NK-92 (cell line): ENCODE results near the gene MFN1.

Experiments
- DNase-seq: peaks from one replicate; lab custom pipeline; 2025; ENCODE audit not compliant: unreplicated experiment; lab: John Stamatoyannopoulos, UW

The MFN1 gene

DNA sequence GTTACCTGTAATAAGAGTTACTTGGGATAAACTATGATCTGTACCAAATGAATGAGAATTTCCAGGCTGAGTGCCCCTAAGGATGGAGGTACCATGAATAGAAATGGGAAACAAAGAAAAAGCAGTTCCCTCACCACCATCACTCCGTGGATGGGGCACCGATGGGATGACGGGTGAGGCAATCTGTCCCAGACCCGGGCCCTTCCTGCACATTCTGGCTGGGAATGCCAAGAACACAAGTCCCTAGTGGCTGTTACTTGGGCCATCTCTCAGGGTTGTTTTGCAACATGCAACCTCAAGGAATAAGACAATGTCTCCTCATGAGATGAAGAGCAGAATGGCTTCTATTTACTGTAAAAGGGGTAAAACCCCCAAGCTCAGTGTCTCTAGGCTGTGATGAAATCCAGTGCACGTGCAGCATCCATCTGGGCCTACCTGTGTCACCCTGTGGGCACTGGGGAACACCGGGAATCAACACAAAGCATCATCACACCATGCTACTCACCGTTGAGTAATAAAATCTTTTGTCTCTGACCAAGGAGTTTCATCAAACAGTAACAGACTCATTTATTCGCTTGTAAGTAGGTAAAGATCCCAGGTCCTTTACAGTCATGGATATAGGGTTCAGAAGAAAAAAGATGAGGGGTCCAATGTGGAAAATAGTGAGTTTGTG is 81.5 kb downstream of the MFN1 start:
- no peak for DNase-seq

GRCh38 chr3:179430277-179430870 is 82.9 kb downstream of the MFN1 start:
- no peak for DNase-seq

DNA sequence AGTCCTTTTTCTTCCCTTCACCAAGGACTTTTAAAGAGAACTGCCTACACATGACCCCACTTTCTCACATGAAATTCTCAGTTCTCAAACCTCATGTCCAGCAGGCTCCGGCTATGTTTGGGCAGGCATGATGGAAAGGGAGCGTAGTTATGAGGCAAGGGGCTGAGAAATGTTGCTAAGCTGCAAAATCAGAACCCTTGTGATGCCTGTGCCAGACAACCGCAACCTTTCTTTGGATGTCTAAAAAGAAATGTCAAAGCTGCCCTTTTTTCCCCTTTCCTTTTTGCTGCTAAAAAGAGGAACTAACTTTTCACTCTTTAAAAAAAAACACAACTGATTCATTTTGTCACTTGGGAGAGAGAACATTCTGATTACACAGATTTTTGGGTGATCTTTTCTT is 84.5 kb downstream of the MFN1 start:
- no peak for DNase-seq

GRCh38 chr3:179432451-179432850 is 84.9 kb downstream of the MFN1 start:
- DNase-seq = no peak

GRCh38 chr3:179436517-179436916 is 89.0 kb downstream of the MFN1 start:
- DNase-seq = no peak

GRCh38 chr3:179438841-179439240 is 91.3 kb downstream of the MFN1 start:
- DNase-seq = no peak
